SK-N-SH treated with all-trans-retinoic acid at 6 μM for 48 hours (cell line): Measurements from ENCODE around the gene PRKAR1B.

Source experiments
- ARNTL ChIP-seq: fragments of 450-650 bp; formaldehyde crosslinking; IDR thresholded peaks from 2 replicates; pipeline ENCODE4 v1.5.0; 2020; ENCODE audit warnings: low read depth, mild to moderate bottlenecking, moderate library complexity, borderline replicate concordance
- CREB5 ChIP-seq: fragments of 250-450 bp; sonication (Bioruptor Pico); IDR thresholded peaks from 2 replicates; pipeline ENCODE4 v1.5.1; 2020; ENCODE audit warnings: low read depth, mild to moderate bottlenecking, moderate library complexity
- CSRNP3 ChIP-seq: fragments of 250-450 bp; sonication (Bioruptor Pico); IDR thresholded peaks from 2 replicates; pipeline ENCODE4 v1.5.1; 2021; ENCODE audit warnings: mild to moderate bottlenecking, moderate library complexity
- PPARA ChIP-seq: fragments of 250-450 bp; sonication (Bioruptor Pico); IDR thresholded peaks from 2 replicates; pipeline ENCODE4 v1.5.0; 2020; ENCODE audit warnings: mild to moderate bottlenecking, borderline replicate concordance
- RARB ChIP-seq: fragments of 250-450 bp; sonication (Bioruptor Pico); IDR thresholded peaks from 2 replicates; pipeline ENCODE4 v1.8.0; 2021; ENCODE audit warnings: mild to moderate bottlenecking, moderate library complexity
- TCF4 ChIP-seq: fragments of 250-450 bp; sonication (Bioruptor Pico); IDR thresholded peaks from 2 replicates; pipeline ENCODE4 v1.8.0; 2021; ENCODE audit warnings: mild to moderate bottlenecking, moderate library complexity, borderline replicate concordance
- TSHZ2 ChIP-seq: fragments of 250-450 bp; sonication (Bioruptor Pico); IDR thresholded peaks from 2 replicates; pipeline ENCODE4 v1.5.0; 2020; ENCODE audit warnings: mild to moderate bottlenecking, moderate library complexity
- ZFP30 ChIP-seq: fragments of 450-650 bp; formaldehyde crosslinking; IDR thresholded peaks from 2 replicates; pipeline ENCODE4 v1.5.0; 2022; ENCODE audit warnings: mild to moderate bottlenecking, moderate library complexity

- TF ChIP-seq CSRNP3 (no peak), PPARA (CRISPR knock-in tag) (no peak), ARNTL (no peak), RARB (CRISPR knock-in tag) (no peak), TCF4 (CRISPR knock-in tag) (no peak), TSHZ2 (CRISPR knock-in tag) (no peak), CREB5 (CRISPR knock-in tag) (no peak), ZFP30 (CRISPR knock-in tag) (no peak)
These were observed 118.7 kb downstream of the PRKAR1B start for GRCh38 chr7:608361-608760.
